ENCODE results near the gene HDAC6. TPM values are rescaled to one million over a fixed set of nuclear protein-coding genes. Genes with fewer than 3 reads are reported as not detected.

The HDAC6 gene
- total and polyA plus RNA-seq, 2 of the 13 experiments (the other 11 are each of a cell fraction or from before 2014, with no cell fraction given) = 80.4 to 93.6 TPM

GRCh38 chrX:48801280-48802088 is at the start of gene HDAC6 (continued):
- no peak for TF ChIP-seq HNRNPH1 (optimal IDR thresholded peaks at IDR 0.05; ENCODE audit: low read depth, low read length)
- peak; percentile 14; the same call in 1 of the 2 replicates for TF ChIP-seq ARNTL (CRISPR knock-in tag; IDR thresholded peaks at IDR 0.05)
- TF ChIP-seq, protein P1, sequence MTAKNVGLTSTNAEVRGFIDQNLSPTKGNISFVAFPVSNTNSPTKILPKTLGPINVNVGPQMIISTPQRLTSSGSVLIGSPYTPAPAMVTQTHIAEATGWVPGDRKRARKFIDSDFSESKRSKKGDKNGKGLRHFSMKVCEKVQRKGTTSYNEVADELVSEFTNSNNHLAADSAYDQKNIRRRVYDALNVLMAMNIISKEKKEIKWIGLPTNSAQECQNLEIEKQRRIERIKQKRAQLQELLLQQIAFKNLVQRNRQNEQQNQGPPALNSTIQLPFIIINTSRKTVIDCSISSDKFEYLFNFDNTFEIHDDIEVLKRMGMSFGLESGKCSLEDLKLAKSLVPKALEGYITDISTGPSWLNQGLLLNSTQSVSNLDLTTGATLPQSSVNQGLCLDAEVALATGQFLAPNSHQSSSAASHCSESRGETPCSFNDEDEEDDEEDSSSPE (CRISPR knock-in tag; IDR thresholded peaks at IDR 0.05) = peak; percentile 81
- peak; percentile 34; the same call in 1 of the 2 replicates for TF ChIP-seq ISL2 (CRISPR knock-in tag; IDR thresholded peaks at IDR 0.05)
- TF ChIP-seq USF2 (IDR thresholded peaks at IDR 0.05; ENCODE audit: low read depth, low read length) = no peak
- TF ChIP-seq USF2 (CRISPR knock-in tag; IDR thresholded peaks at IDR 0.05; ENCODE audit: borderline replicate concordance) = peak; percentile 23; the same call in 1 of the 2 replicates
- TF ChIP-seq, protein P2, sequence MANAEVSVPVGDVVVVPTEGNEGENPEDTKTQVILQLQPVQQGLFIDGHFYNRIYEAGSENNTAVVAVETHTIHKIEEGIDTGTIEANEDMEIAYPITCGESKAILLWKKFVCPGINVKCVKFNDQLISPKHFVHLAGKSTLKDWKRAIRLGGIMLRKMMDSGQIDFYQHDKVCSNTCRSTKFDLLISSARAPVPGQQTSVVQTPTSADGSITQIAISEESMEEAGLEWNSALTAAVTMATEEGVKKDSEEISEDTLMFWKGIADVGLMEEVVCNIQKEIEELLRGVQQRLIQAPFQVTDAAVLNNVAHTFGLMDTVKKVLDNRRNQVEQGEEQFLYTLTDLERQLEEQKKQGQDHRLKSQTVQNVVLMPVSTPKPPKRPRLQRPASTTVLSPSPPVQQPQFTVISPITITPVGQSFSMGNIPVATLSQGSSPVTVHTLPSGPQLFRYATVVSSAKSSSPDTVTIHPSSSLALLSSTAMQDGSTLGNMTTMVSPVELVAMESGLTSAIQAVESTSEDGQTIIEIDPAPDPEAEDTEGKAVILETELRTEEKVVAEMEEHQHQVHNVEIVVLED (CRISPR knock-in tag; IDR thresholded peaks at IDR 0.05; ENCODE audit: borderline replicate concordance) = peak; percentile 98
- peak; percentile 29; the same call in 1 of the 2 replicates for TF ChIP-seq ZNF441 (CRISPR knock-in tag; IDR thresholded peaks at IDR 0.05; ENCODE audit: borderline replicate concordance)
- no peak for TF ChIP-seq ZNF891 (CRISPR knock-in tag; IDR thresholded peaks at IDR 0.05)
- peak; percentile 71; the same call in 1 of the 2 replicates for TF ChIP-seq KDM5B (CRISPR knock-in tag; IDR thresholded peaks at IDR 0.05; ENCODE audit: borderline replicate concordance)
- TF ChIP-seq, protein P3, sequence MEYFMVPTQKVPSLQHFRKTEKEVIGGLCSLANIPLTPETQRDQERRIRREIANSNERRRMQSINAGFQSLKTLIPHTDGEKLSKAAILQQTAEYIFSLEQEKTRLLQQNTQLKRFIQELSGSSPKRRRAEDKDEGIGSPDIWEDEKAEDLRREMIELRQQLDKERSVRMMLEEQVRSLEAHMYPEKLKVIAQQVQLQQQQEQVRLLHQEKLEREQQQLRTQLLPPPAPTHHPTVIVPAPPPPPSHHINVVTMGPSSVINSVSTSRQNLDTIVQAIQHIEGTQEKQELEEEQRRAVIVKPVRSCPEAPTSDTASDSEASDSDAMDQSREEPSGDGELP (IDR thresholded peaks at IDR 0.05; ENCODE audit: borderline replicate concordance, low read depth) = peak; percentile 87; the same call in 1 of the 2 replicates
- peak; percentile 49 for TF ChIP-seq KDM2A (CRISPR knock-in tag; IDR thresholded peaks at IDR 0.05; ENCODE audit: borderline replicate concordance, low read depth)
- peak; percentile 82 for TF ChIP-seq NFYC (CRISPR knock-in tag; IDR thresholded peaks at IDR 0.05)
- no peak for TF ChIP-seq ZNF790 (CRISPR knock-in tag; IDR thresholded peaks at IDR 0.05; ENCODE audit: borderline replicate concordance)
- no peak for TF ChIP-seq ZFP37 (CRISPR knock-in tag; IDR thresholded peaks at IDR 0.05; ENCODE audit: borderline replicate concordance)
- TF ChIP-seq SNAPC4 (CRISPR knock-in tag; IDR thresholded peaks at IDR 0.05) = no peak
- no peak for TF ChIP-seq NFATC3 (CRISPR knock-in tag; IDR thresholded peaks at IDR 0.05)
- no peak for TF ChIP-seq ZNF629 (CRISPR knock-in tag; conservative IDR thresholded peaks at IDR 0.05)

Measured in HepG2 (cell line).